BE2C (cell line): ENCODE data around the gene AP1S1.
A peak's percentile ranks its signal among the peaks of the same experiment; 100 is the strongest.

ENCODE experiments used
- DNase-seq: peaks from one replicate; pipeline ENCODE4 v3.0.0-alpha.2; 2020
- H3K27me3 ChIP-seq: fragments of 250-450 bp; sonication (Bioruptor Pico); 2 replicates; pipeline ENCODE4 v1.5.1; 2020; ENCODE audit warnings: mild to moderate bottlenecking
- H3K36me3 ChIP-seq: fragments of 250-450 bp; sonication (Bioruptor Pico); 2 replicates; pipeline ENCODE4 v1.5.1; 2020; ENCODE audit warnings: mild to moderate bottlenecking
- H3K4me1 ChIP-seq: fragments of 250-450 bp; sonication (Bioruptor Pico); 2 replicates; pipeline ENCODE4 v1.5.1; 2020
- H3K4me3 ChIP-seq: 2 replicates; pipeline ENCODE4 v1.5.1; 2011; ENCODE audit warnings: low read depth, low read length
- H3K9me3 ChIP-seq: fragments of 250-450 bp; sonication (Bioruptor Pico); 2 replicates; pipeline ENCODE4 v1.5.1; 2020
- TF ChIP-seq, protein P1 (sequence below): IDR thresholded peaks from 2 replicates; pipeline ENCODE4 v1.5.1; 2012; ENCODE audit warnings: mild to moderate bottlenecking, low read depth, low read length

The AP1S1 gene

DNA sequence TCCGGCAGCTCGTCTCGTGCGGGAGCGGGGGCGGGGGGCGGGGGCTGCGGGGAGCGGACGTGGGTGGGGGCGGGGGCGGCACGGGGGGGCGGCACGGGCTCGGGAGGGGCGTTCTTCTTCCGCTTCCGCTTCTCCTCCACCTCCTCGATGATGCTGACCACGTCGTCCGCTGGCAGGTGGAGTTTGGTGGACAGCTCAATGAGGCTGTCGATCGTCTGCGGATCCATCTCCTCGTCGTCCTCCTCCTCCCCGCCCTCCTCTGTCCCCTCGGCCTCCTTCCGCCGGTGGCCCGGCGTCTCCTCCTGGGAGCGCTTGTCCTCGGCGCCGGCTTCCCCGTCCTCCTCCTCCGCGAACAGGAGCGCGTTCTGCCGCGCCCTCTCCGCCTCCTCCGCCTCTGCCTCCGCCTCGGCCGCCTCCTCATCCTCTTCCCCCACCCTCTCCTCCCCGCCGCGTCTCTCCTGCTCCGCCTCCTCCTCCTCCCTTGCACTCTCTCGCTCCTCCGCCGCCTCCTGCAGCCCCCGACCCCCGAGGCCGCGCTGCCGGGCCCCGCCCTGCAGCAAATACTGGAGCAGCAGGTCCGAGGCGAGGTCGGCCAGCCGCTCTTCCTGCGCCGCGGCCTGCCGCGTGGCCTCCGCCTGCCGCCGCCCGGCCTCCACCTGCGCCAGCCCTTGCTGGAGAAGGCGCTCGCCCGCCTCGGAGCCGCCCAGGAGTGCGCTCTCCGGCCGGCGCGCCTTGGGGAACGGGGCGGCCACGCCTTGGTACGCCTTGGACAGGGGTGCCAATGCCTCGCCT lies 9.2 kb downstream of the AP1S1 start:
- H3K9me3 ChIP-seq = no peaks in the 10 kb centered on the region
- no peaks in the 10 kb centered on the region for H3K27me3 ChIP-seq
- H3K4me3 ChIP-seq = peak overlapping the region; percentile 97
- peaks cover 16% of the 10 kb centered on the region for H3K4me1 ChIP-seq
- DNase-seq = peak; percentile 77
- TF ChIP-seq, protein P1, sequence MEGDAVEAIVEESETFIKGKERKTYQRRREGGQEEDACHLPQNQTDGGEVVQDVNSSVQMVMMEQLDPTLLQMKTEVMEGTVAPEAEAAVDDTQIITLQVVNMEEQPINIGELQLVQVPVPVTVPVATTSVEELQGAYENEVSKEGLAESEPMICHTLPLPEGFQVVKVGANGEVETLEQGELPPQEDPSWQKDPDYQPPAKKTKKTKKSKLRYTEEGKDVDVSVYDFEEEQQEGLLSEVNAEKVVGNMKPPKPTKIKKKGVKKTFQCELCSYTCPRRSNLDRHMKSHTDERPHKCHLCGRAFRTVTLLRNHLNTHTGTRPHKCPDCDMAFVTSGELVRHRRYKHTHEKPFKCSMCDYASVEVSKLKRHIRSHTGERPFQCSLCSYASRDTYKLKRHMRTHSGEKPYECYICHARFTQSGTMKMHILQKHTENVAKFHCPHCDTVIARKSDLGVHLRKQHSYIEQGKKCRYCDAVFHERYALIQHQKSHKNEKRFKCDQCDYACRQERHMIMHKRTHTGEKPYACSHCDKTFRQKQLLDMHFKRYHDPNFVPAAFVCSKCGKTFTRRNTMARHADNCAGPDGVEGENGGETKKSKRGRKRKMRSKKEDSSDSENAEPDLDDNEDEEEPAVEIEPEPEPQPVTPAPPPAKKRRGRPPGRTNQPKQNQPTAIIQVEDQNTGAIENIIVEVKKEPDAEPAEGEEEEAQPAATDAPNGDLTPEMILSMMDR = no peak
- peaks cover 15% of the 10 kb centered on the region for H3K36me3 ChIP-seq

DNA sequence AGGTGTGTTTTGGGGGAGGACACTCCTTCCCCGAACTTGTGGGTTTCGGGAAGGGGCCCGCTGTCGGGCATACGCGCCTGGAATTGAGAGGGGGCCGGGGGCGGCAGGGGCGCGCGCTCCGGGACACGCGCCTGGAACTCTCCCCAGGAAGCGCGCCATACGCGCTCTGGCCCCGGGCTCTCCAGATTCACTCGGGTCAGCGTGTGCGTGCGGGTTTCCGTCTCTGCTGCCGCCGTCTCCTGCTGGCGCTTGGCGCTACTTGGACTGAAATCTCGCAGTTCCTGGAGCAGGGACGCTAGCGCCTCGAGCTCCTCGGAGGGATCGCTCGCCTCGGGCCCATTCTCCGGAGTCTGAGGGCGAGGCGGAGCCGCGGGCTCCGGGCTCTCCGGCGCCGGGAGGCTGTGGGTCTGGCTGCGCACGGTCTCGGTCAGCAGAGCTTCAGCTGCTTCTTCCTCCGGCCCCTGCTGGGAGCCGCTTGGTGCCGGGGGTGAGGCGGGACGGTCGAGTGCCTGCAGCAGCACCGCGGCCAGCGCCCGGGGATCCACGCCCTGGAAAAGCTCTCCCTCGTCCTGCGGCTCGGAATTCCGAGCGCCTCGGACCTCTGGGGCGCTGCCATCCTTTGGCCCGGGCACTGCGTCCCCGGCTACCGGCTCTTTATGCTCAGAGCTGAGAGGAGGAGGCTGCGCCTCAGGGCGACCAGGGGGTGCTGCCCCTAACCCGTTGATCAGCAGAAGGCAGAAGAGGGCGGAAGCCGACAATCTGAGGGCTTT lies 10.0 kb downstream of the AP1S1 start:
- TF ChIP-seq, protein P1 = no peak
- Histone ChIP-seq H3K9me3 (no peaks in the 10 kb centered on the region), H3K27me3 (peaks cover 2% of the 10 kb centered on the region; the same call in 1 of the 2 replicates), H3K36me3 (peaks cover 8% of the 10 kb centered on the region), H3K4me1 (peaks cover 18% of the 10 kb centered on the region), H3K4me3 (peak overlapping the region; percentile 97)
- DNase-seq = peak; percentile 46

DNA sequence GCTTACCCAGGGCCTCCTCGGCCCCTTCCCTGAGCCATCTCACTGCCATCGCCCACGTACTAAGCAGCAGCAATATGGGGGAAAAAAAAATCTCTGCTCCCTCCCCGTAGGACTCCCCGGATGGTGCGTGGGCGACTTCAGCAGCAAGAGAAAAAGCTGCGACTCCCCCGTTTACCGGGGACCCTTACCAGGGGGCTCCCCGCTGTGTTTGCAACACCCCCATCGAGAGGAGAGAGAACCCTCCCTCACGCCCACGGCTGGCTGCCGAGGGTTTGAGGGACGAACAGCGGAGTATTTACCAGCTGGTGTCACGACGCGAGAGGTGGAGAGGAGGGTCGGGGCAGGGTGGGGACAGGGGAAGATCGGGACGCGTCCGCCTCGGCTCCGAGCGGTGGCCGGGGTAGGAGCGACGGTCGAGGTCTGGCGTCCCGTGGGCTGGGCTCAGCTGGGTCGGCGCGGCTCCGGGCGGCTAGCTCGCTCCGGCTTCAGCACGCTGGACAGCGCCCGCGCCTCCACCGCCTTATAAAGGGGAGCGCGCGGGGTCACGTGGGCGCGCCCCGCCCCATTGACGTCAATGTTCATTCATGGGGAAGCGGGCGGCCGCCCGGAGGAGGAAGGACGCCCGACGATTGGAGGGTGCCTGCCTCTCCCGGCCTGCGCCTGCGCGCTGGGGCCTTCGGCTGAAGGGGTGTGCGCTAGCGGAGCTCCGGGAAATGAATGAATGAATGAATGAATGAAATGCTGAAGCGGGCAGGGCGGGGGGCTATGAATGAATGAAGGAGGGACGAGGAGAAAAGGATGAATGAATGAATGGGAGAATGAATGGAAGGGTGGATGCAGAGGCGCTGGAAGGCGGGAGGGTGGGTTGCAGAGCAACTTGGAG lies 11.0 kb downstream of the AP1S1 start, which contains the start of gene VGF:
Gene VGF (minus strand): TSS at position 495 of the 883 bp plus-strand sequence. CDS start 726 bp downstream, outside the sequence.
- peak within 1 kb of the TSS; percentile 97 for H3K4me3 ChIP-seq
- DNase-seq = peak; percentile 98
- H3K36me3 ChIP-seq = peaks cover 8% of the 10 kb centered on the region
- H3K27me3 ChIP-seq = peaks cover 7% of the 10 kb centered on the region
- TF ChIP-seq, protein P1 = no peak
- H3K9me3 ChIP-seq = no peaks in the 10 kb centered on the region
- H3K4me1 ChIP-seq = peaks cover 17% of the 10 kb centered on the region

DNA sequence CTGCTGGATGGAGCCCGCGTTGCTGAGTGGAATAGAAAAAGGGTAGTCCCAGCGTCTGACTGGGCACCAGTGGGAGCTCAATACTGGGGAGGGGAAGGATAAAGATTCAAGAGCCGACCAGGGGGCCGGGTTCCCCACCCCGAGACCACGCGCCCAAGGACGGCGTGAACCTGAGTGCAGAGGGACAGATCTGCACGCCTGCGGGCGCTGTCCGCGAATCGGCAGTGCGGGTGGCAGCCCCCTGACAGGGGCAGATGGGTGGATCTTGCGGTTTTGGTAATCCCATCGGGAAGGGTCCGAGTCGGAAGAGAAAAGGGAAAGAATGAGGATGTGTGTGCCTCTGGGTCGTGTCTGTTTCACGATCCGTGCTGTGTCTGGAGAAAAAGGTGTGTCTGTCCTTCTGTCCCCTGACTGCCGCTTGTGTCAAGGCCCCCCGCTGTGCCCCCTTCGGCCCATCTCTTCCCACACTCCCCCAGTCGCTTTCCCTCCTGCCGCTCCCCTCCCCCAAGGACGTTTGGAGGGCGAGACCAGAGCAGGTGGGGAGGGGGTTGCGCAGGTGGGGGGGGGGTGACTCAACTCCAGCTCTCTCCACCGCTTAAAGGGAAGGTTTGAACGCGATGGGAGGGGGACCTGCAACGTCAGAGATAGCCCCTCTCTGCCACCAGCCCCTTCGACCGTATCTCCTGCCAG lies 11.8 kb downstream of the AP1S1 start:
- peaks cover 15% of the 10 kb centered on the region for H3K27me3 ChIP-seq
- DNase-seq = no peak
- TF ChIP-seq, protein P1 = no peak
- H3K9me3 ChIP-seq = no peaks in the 10 kb centered on the region
- peaks cover 16% of the 10 kb centered on the region for H3K4me1 ChIP-seq
- peaks cover 8% of the 10 kb centered on the region; the same call in 1 of the 2 replicates for H3K36me3 ChIP-seq
- peak overlapping the region; percentile 97 for H3K4me3 ChIP-seq

DNA sequence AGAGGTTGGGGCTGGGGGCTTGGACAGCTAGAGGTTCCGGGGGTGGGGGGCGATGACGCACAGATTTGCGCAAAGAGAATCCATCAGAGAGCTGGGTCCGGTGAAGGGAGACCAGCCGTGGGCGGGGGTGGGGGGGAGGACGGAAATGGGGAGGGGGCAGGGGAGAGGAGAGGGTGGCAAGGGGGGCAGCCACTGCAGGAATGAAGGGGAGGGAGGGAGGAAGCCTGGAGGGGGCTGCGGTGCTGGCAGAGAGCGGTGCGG lies 12.3 kb downstream of the AP1S1 start:
- peaks cover 8% of the 10 kb centered on the region; the same call in 1 of the 2 replicates for H3K36me3 ChIP-seq
- H3K4me1 ChIP-seq = peaks cover 16% of the 10 kb centered on the region
- H3K9me3 ChIP-seq = no peaks in the 10 kb centered on the region
- H3K27me3 ChIP-seq = peaks cover 20% of the 10 kb centered on the region
- H3K4me3 ChIP-seq = peak overlapping the region; percentile 97
- TF ChIP-seq, protein P1 = no peak
- DNase-seq = no peak
